NCI-H748 treated with DMSO at 0.1 percent for 48 hours (cell line): ENCODE data around the gene CDCA5.

Experiments used
- DNase-seq: peaks from one replicate; lab custom pipeline; 2025; lab: John Stamatoyannopoulos, UW

CDCA5 gene

GRCh38 chr11:65107078-65107477, 23.2 kb upstream of the CDCA5 start:
- DNase-seq, result no peak

GRCh38 chr11:65104628-65105027, 20.8 kb upstream of the CDCA5 start:
- no peak for DNase-seq

GRCh38 chr11:65103476-65103875, 19.6 kb upstream of the CDCA5 start:
- no peak for DNase-seq

GRCh38 chr11:65102142-65103095, 18.6 kb upstream of the CDCA5 start:
- no peak for DNase-seq

- DNase-seq, result no peak
Observed at GRCh38 chr11:65100674-65101350, 17.0 kb upstream of the CDCA5 start.

DNA sequence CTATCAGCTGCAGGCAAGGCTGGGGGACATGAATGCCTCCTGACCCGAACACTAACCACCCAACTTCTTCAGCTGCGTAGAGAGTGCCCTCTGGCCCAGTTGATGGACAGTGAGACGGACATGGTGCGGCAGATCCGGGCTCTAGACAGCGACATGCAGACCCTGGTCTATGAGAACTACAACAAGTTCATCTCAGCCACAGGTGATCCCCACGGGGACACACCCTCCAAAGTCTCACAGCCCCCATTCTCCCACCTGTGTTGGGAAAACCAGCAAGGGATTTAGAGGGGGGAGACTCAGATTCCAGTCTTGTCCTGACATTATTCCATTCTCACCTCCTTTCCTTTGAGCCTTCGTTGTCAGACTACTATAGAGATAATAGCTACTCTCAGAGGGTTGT, 13.1 kb upstream of the CDCA5 start:
- DNase-seq, result no peak

- DNase-seq, result peak; percentile 76
Observed at GRCh38 chr11:65095974-65096806, 12.3 kb upstream of the CDCA5 start, which contains the start of gene VPS51. VPS51 (plus strand) TSS chr11:65096214; CDS start chr11:65096251, 37 bp downstream.

DNA sequence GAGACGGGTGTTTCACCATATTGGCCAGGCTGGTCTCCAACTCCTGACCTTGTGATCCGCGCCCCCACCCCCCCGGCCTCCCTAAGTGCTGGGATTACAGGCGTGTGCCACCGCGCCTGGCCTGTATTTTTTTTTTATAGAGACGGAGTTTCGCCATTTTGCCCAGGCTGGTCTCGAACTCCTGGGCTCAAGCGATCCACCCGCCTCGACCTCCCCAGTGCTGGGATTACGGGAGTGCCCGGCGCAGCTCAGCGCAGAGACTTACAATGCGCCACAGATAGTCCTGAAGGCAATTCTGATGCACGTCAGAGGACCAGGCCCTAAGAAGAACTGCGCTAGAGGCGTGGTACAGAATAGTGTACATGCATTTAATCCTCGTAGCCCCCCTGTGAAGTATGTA, 11.6 kb upstream of the CDCA5 start:
- no peak for DNase-seq

- no peak for DNase-seq
Observed at GRCh38 chr11:65090628-65091027, 6.8 kb upstream of the CDCA5 start.

GRCh38 chr11:65089621-65090020, 5.8 kb upstream of the CDCA5 start:
- no peak for DNase-seq

GRCh38 chr11:65087827-65088226, 4.0 kb upstream of the CDCA5 start:
- DNase-seq, result no peak

DNA sequence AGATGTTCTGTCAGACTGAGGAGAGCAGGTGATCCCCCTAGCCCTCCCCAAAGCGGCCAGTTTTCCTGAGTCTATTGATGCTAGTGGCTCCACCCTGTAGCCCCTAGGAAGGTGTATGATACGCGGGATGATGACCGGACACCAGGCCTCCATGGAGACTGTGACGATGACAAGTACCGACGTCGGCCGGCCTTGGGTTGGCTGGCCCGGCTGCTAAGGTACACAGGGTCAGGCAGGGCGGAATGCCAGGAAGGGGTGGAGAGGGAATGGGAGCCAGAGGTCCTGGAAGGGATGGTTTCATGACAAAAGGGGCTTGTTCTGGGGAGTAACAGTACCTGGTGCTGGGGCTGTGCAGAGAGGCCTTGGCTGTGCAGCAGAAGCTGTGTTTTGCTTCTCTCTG, 3.4 kb upstream of the CDCA5 start:
- no peak for DNase-seq

DNA sequence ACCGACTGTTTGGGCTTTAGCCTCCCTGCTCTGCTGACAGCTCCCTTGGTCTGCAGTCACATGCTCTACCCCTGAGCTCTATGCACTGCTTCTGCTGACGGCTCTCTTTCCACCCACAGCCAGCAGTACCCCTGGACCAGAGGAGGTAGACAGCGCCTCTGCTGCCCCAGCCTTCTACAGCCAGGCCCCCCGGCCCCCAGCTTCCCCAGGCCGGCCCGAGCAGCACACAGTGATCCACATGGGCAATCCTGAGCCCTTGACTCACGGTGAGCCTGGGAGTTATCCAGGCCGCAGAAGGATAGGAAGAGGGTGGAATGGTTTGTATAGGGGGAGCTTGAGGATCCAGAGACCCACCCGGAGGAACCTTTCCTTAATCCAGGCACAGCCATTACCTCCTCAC, 3.0 kb upstream of the CDCA5 start:
- DNase-seq, result no peak

DNA sequence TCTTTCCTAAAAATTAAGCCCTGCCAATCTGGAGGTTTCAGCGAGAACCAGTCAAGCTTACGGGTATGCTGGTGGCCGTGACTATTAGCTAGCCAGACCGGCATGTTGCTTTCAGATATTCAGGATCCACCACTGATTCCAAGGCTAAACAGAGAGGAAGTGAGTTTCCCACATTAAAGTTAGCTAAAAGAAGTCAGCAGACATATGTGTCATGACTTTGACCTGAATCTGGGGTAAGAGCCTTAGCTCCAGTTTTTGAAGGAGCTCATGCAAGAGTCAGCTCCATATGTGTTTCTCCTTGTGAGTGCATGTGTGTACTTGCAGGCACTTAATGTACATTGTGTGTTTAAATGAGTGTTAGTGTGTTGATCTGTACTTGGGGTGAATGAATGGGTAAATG, 1.6 kb upstream of the CDCA5 start:
- no peak for DNase-seq

GRCh38 chr11:65084598-65085375, 947 bp upstream of the CDCA5 start:
- no peak for DNase-seq

DNA sequence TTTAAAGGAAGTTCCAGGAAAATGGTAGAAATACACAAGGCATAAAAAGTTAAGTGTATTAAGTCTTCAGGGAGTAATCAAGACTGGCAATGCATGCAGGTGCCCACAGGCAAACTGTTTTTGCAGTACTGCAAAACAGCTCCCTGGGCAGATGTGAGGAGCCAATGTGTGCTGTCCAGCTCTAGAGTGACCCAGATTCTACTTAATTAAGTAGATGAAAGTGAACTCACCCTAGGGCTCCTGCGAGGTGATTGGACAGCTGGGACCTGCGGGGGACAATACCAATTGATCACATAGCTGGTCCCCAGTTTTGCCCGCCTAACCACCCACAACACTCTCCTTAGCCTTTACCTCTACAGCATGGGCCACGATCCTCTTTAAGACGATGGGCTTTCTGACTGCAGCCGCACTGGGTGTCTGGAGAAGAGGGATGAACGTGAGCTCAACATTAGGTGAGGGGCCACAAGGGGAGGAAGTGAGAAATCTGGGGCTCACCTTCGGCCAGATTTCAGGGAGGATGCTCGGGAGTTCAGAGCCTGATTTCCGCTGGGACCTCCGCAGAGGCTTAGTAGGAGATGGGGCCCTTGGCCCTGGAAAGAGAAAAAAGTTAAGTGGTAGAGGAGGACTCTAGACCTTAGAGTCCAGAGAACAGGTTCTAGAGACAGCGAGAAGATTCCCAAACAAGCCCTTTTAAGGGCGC, 556 bp downstream of the CDCA5 start:
- no peak for DNase-seq

DNA sequence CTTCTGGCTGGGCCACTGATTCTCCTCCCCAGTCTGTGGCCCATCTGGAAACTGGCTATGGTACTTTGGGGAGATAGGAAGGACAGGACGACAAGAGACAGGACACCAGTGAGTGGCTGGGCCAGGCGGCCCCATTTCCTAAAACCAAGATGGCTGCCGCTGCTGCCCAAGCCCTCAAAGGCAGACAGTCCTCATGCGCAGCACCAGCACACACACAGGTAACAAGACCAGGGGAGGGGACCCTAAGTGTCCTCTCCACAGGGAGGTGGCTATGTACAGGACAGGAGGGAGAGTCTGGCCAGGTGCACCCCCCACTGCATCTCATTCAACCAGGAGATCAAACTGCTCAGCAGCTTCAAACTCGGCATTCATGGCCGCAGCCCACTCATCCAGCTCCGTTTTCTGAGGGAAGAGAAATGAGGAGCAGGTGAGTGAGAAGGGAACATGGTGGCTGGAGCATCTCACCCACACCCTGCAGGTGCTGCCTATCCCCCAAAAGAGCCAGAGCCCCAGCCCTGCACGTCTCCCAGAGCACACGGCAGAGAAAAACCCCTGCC, 5.0 kb downstream of the CDCA5 start:
- no peak for DNase-seq

GRCh38 chr11:65078151-65078550, 5.7 kb downstream of the CDCA5 start:
- DNase-seq, result no peak

GRCh38 chr11:65077451-65077850, 6.4 kb downstream of the CDCA5 start:
- no peak for DNase-seq

DNA sequence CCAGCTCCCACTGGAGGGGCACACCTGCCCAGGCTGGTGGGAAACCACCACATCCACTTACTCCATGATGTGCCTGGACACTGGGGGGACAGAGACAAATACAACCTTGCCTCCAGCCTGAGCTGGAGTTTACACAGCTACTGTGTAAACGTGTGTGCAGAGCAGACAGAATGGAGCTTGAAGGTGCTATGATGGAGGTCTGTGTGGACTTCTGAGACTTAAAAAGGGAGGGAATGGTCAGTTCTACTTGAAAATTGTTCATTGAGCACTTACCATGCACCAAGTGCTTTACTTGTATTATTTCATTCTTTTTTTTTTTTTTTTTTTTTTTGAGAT, 11.2 kb downstream of the CDCA5 start:
- DNase-seq, result no peak
